HG02610 (cell line): ENCODE data around the gene PLCB2.
A peak's percentile ranks its signal among the peaks of the same experiment; 100 is the strongest.

Experiments used
- ATAC-seq: cut with Tn5 transposase; IDR thresholded peaks from one replicate; pipeline ENCODE4 v1.9.1; 2021; ENCODE audit warnings: mild to moderate bottlenecking, moderate library complexity; ENCODE audit not compliant: unreplicated experiment

Gene PLCB2

DNA sequence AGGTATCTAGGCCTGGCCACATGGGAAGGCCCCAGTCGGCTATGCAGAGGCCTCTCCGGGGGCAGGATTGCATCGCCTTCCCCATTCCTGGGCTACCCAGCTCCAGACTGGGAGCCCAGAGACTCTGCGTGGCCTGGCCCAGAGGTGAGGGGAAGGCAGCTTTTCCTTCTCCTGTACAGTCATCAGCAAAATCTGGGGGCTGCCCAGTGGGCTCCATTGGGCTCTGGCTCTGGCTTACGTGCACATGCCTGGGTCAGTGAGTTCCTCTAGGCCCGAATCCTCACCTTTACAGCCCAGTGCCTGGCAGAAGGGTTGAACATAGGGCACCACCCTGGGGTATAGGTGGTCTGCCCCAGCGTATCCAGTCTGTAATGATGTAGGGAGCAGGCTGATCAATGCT lies 20.9 kb downstream of the PLCB2 start:
- ATAC-seq, result no peak

DNA sequence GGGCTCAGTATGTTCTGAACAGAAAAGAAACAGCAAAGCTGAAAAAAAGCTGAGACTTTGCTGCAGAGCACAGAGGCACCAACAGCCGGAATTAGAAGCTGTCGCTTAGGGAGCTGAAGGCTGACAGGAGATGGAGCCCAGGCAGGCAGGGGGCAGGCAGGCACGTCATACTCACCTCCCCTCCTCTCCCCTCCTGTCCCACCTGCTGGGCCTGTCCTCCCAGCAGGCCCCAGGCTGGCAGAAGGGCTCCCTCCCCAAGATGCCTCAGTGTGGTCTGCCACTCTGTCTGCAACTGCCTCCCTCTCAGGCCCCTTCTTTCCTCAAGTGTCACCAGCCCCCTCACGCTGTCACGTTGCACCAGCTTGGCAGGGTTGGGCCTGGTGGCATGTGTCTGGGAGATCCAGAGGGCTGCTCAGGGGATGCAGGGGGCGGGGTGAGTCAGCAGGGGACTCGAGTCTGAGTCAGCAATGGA lies 21.6 kb downstream of the PLCB2 start:
- ATAC-seq, result no peak

DNA sequence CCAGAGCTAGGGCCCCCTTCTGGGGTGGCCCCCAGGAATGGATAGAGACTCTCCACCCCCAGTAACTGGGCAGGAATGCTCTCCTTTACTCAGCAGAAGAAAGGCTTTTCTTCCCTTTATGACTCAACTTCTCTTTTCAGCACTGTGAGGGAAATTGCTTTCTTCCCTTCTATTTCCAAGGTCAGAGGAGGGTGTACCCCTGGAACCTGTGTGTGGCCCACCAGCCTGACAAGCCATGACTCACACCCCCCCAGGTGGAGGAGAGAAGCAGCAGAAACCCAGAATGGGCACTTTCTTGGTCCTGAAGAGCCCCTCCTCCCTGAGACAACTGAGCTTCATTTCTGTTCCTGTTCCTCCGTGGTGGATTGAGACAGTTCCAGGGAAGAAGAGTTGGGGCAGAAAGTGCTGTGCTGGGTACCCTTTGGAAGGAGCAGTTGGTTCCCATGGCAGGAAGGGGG lies 22.2 kb downstream of the PLCB2 start:
- no peak for ATAC-seq

DNA sequence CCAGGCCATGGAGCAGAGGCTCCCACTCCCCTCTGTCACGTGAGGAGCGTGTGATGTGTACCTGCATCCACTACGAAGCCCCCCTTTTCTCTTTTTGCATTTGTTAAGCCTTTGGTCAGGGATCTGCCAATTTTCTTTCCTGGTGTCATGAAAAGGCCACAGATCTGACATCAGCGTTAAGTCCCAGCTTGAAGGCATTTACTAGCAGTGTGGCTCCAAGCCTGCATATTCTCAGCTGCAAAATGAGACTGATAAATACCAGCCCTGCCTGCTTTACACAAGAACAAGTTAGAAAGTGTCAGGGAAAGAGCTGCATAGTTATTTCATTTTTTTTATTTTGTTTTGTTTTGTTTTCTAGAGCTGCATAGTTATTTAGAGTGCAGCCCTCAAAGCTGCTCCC lies 22.6 kb downstream of the PLCB2 start:
- no peak for ATAC-seq

DNA sequence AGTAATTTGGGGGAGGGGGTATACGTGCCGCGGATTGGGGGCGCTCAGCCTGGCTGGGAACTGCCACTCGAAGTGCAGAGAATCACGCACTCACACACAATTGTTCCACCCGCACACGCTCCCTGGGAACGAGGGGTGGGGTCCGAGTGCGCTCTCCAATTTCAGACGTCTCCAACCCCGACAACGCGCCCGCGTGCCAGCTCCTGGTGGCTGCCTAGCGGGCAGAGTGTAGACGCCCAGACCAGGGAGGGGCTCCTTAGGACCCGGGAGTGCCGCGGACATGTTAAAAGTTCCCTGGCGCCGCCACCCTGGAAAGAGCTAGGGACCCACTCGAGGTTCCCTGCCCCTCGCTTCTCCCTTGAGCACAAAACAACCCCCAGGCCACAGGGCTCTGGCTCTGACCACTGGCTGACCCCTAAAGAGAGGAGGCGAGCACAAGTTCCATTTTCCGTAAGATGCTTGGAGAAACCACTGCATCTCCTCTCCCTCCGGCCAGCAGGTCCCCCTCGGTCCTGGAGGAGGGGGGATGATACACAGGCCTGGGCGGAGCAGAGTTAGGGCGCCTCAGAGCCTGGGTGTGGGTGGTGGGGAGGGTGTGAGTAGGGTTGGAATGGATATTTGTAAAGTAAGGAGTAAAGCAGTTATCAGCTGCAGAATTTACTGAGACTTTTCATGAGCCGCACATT lies 24.0 kb downstream of the PLCB2 start:
- no peak for ATAC-seq

DNA sequence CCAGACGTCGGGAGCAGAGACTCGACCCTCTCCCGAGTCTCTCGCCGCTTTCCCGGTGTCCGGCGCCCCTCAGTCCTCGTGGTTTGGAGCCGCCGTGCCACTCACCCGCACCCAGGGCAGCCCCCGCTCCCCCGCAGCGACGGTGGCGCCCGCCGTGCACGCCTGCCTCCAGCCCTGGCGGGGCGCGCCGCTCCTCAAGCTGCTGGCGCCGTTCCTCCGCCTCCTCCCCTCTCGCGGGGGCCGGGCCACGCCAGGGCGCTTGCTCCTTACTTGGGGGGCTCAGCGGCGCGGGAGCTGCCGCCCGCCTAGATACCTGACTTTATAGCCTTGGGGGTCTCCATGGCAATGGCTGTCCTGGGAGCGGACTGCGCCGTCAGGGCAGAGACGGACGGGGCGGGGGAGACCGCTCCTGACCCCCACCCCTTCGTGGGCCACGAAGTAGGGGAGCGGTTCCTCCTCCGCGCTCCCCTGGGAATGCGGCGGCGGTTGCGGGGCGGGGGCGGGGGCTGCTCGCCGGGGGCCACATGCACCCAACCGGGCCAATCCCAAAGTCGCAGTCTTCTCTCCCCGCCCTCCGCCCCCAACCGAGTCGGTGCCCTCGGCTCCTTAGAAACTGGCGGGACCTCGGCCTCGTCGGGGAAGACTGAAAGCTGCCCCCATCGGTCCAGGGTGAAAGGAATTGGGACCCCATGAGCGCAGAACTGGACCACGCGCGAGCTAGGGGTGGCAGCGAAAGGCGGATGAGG lies 24.7 kb downstream of the PLCB2 start, which contains the start of gene ANKRD63:
ANKRD63 (minus strand) TSS at position 196 of the 746 bp plus-strand sequence. CDS start 478 bp downstream, outside the sequence.
- peak; percentile 24 for ATAC-seq

DNA sequence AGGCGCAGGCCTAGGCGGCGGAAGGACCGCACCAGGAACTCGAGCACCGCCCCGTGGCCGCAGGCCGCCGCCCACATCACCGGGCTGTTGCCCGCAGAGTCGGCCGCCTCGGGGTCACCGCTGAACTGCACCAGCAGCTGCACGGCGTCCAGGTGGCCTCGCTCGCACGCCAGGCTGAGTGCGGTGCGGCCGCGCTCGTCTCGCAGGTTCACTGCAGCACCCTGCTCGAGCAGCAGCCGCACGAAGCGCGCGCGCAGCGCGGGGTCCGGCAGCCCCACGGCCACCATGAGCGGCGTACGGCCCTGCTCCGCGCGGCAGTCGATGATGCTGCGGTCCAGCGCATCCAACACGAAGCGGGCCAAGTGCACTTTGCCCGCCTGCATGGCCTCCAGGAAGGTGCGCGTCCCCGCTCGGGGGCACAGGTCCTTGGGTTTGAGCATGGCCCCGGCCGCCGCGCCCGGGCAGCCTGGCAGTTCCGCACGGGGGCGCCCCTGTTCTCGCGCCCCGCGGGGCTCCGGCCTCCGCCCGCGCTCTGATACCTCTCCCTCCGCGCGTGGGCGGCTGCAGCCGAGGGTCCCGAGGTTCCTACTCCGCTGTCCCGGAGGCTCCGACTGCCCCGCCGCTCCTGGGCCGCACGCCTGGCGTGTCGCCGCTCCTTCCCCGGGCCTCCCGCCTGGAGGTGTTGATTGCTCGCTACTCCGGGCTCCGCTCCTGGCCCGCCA lies 25.4 kb downstream of the PLCB2 start:
- ATAC-seq, result peak; percentile 39

DNA sequence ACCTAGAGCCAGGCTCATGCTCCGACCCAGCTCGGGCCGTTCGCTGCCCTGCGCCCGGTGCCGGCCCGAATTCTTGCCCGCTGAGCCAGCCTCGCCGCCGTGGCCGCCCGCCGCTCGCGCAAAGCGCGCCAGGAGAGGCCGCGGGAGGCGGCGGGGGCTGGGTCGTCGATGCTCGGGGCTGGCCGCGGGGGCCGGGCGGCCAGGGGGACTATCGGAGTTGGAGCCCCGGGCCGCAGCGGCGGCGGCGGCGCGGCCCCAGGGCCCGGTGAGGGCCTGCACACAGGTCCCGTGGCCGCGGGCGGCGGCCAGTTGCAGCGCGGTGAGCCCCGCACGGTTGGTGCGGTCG lies 26.0 kb downstream of the PLCB2 start:
- no peak for ATAC-seq

DNA sequence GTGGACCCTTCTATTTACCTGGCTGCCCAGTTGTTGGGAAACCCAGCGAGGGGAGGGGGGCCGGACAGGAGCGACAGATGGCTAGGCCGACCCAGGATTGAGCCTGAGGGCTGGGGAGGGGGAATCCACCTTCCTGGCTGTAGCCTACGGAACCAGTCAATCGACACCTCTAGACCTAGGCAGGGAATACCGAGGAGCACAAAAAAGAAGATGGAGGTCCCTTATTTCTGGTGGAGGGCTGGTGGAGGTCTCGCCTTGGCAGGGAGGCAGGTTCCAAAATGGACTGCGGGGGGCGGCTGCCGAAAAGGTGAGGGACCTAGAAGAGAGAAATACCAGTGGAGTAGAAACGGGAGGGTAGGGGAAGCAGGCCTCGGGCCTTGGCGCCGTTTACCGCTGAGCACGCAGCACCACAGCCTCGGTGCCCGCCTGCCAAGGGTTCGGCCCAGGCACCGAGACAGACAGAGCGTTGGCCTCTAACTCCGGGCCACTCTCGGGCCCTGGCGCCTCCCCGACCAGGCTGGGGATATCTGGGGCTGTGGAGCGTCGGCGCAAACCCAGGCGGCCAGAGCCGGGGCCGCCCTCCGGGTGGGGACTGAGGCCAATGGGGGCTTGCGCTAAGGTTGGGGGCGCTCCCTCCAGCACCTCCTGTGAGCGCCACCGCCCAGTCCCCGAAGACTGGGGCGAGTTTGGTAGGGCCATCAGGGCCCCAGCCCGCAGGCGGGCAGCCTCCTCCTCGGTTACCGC lies 26.5 kb downstream of the PLCB2 start:
- no peak for ATAC-seq

DNA sequence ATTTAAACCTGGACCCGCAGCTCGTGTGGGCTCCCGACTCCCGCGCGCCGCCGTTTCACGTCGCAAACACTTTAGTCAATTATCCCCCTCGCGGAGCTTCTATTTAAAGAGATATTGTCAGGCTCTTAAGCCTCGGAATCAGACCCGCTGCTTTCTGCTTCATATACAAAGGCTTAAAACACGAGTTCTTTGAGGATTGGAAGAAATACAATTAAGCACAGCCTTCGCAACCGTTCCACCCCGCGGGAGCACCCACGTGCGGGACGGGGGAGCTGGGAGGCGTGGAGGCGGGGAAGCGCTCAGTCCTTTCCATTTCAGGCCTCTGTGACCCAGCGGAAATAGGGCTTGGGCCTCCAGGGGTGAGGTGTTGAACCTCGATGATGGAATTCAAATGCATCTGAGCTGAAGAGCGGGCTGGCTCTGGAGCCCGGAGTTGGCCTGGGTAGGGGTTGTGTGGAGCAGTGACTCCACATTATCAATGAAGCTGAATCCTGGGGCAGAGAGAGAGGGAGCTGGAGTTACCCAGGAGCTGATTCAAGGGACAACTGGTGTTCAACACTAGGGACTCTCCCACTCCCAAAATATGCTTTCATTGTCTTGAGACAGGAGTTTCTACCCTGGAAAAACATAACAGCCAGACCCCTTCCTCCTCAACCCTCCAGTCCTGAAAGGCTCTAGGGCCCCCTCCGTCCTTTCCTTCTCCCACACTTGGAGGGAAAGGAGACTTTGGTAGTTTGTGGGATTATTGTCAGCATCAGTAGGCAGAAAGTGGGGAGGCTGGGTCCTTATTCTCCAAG lies 27.3 kb downstream of the PLCB2 start:
- ATAC-seq, result no peak

DNA sequence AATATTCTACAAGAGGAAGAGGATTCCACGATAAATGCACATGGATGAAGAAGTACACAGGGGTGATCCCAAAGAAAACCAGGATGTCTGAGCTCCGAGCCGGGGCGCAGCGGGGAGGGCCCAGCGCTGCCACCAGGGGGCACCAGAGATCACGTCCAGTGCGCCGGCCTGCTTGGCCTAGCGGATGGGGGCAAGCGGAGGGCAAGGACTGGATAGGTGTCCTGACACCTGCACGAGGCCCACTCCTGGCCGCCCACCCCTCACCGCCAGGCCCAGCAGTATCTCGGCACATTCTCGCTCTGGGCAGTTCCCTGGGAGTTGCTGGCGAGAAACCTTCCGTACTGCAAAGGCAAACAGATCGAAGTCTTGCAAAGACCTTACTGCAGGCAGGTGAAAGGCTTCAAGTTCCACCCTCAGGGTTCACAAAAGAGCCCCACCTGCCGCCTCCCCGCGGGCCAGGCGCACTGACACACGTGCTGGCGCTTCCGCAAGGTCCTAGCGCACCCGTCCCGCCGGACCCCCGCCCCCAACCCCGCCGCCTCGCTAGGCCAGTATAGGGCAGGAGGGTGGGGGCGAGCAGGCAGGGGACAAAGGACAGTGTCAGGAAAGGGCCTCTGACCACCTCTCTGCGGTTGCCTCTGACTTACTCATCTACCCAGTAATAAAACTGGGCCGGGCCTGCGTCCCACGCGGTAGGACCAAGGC lies 28.1 kb downstream of the PLCB2 start:
- no peak for ATAC-seq

DNA sequence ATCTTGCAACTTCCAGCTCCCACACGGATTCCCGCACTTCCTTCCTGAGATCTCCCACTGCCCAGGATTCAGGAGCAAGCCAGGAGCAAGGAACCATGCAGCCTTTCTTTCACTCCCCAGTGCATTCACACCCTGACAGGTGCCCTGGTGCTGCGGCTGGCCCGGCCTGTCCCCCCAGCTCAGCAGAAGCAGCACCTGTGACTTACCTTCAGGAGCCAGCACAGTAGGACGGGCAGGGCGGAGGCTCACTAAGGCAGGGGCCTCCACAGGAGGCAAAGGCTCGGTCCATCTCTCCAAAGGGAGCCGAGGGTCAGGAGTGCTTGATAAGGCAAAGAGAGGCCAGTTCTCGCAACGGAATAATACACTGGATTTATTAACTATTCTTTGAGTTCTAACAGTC lies 29.7 kb downstream of the PLCB2 start:
- no peak for ATAC-seq

DNA sequence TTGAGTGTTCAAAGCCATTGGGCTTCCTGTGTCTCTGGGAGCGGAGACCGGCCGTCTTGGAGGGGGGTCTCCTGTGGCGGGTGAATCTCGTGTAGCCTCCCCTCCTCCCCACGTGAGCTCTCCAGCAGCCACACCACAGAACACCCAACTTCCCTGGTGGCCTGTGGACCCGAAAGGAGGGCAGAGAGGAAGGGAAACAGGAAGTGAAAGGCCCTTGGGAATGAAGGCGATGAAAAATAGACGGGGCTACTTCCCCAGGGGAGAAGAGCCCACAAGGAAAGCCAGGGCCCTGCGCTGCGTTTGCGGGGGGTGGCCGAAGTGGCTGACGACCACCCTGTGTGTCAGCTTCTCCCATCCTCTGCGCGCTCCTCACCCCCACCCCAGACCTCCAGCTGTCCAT lies 30.3 kb downstream of the PLCB2 start:
- ATAC-seq, result no peak

DNA sequence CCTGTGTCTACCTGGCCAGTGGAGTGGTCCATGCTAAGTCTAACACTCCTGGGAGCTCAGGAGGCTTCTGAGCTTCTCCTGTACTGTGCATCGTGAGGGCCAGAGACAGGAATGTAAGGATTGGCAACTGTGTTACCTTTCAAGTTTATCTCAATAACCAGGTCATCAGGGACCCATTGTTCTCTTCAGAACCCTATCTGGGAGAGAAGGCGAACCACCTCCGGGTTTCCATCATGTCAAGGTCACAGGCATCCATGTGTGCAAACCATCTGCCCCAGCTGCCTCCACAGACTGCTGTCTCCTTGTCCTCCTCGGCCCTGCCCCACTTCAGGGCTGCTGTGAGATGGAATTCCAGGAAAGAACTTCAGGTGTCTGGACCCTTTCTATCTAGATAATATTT lies 30.8 kb downstream of the PLCB2 start:
- no peak for ATAC-seq

DNA sequence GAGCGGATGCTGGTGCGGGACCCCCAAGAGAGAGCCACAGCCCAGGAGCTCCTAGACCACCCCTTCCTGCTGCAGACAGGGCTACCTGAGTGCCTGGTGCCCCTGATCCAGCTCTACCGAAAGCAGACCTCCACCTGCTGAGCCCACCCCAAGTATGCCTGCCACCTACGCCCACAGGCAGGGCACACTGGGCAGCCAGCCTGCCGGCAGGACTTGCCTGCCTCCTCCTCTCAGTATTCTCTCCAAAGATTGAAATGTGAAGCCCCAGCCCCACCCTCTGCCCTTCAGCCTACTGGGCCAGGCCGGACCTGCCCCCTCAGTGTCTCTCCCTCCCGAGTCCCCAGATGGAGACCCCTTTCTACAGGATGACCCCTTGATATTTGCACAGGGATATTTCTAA lies 31.8 kb downstream of the PLCB2 start:
- ATAC-seq, result no peak

DNA sequence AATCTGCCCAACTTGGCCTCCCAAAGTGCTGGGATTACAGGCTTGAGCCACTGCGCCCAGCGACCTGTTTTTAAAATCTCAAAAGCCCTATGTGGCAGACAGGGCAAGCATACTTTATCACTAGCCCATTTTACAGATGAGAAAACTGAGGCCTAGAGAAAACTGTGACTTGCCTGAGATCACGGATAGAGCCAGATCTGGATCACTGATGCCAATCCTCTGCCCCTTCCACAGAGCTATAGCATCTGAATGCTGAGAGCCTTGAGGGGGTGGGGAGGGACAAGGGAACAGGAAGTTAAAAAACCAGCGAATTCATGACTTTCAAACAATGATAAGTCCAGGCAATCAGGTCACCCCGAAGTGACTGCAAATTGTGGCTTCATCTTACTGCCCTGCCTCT lies 32.2 kb downstream of the PLCB2 start:
- no peak for ATAC-seq

DNA sequence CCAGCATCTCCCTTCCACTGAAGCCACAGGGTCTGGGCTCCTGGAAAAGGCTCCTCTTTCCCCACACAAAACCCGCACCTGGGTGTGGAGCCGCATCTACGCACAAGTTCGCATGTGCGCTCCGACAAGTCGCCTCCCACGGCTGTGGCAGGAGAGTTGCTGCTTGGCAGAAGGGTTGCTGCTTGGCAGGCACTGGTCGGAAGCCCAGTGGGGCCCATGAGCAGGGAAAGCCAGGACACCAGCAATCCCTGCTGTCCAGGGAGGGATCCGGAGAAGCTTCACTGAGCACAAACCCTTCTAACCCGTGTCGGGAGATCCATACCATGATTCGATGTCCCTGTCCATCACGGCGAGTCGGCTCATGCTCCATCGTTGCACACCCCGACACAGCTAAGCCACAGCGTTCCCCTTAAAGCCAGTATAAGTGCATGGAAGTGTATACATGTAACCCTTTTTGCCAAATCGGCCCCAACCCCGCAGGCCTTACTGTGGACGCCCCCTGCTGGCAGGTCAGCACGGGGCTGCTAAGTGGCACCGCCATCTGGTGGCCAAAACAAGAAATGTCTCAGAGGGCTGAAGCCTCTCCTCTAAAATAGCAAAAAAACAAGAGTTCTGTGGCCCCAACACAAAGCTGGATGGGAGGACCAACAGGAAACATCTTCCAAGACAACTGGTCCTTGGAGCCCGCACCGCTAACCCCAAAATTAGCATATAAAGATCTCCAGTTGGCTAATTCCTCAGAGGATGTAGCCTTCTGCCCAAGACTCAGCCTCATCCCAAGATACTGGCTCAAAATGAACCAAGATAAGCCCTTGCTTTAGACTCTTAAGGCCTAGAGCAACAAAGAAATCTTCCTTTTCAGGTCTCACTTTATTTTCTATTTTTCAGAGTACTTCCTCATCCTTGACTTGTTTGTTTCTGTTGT lies 33.1 kb downstream of the PLCB2 start:
- no peak for ATAC-seq

DNA sequence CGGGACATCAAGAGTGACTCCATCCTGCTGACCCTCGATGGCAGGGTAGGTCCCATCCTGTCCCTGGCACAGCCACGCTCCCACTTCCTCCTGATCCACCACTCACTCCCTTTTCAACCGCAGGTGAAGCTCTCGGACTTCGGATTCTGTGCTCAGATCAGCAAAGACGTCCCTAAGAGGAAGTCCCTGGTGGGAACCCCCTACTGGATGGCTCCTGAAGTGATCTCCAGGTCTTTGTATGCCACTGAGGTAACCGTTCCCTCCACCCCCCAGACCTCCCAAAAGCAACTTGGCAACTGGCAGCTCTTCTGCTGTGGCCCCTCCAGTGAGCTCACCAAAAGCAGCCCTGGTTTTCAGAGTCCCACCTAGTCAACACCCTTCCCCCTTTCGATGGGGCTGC lies 34.3 kb downstream of the PLCB2 start:
- ATAC-seq, result no peak
